ENCODE results near the gene SF3B5. TPM values are rescaled to one million over a fixed set of nuclear protein-coding genes. Genes with fewer than 3 reads are reported as not detected.

Gene SF3B5
- total RNA-seq, 1 donor from 2014 or later, result 112 TPM

DNA sequence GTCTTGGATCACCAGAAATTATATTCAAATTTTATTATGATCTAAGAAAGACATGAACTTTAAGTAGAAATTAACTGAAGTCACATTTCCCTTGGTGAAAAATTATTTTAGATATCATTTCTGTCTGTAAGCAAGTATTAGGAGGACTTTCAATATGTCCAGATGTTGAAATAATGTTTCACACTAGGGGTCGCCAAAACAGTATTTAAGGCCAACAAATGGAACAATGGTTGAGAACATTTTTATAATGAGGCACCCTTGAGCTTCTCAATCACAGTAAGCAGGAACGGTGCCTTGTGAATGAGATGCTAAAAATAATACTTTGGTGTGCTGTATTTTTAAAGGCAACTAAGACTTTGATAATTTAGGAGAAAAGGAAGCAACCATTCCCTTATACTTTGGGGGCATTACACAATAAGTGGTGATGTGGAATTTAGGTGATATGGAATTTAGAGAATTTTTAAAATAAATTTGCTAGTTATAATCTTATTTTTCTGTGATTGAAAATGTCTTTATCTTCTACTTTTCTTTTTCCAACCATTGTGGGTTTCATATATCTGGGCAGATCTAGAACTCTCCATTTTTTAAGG lies 9.6 kb upstream of the SF3B5 start:
- Mint-ChIP-seq H3K27ac (no peak overlapping the region), H3K4me1 (peaks cover 6% of the 10 kb centered on the region), H3K36me3 (no peaks in the 10 kb centered on the region), H3K4me3 (no peak overlapping the region), H3K27me3 (ENCODE audit: low read depth) (peaks cover 7% of the 10 kb centered on the region), H3K9me3 (no peaks in the 10 kb centered on the region)
- peak; percentile 66 for TF ChIP-seq CTCF (IDR thresholded peaks at IDR 0.05; ENCODE audit: unreplicated experiment)
- no peak for DNase-seq (ENCODE audit: low spot score in 2 of 2, unreplicated experiment in 2 of 2)

- Mint-ChIP-seq H3K4me3 (no peak overlapping the region), H3K36me3 (no peaks in the 10 kb centered on the region)
- no peak for TF ChIP-seq CTCF (IDR thresholded peaks at IDR 0.05; ENCODE audit: unreplicated experiment)
Observed at GRCh38 chr6:144104488-144104887, 9.1 kb upstream of the SF3B5 start.

GRCh38 chr6:144103026-144103563 lies 7.7 kb upstream of the SF3B5 start:
- Mint-ChIP-seq H3K27ac (no peak overlapping the region), H3K9me3 (no peaks in the 10 kb centered on the region), H3K4me1 (peaks cover 1% of the 10 kb centered on the region), H3K27me3 (ENCODE audit: low read depth) (peaks cover 17% of the 10 kb centered on the region), H3K36me3 (no peaks in the 10 kb centered on the region), H3K4me3 (no peak overlapping the region)
- no peak for DNase-seq (ENCODE audit: low spot score in 2 of 2, unreplicated experiment in 2 of 2)
- no peak for TF ChIP-seq CTCF (IDR thresholded peaks at IDR 0.05; ENCODE audit: unreplicated experiment)

More at GRCh38 chr6:144104488-144104887, 9.1 kb upstream of the SF3B5 start:
- Mint-ChIP-seq H3K27me3 (ENCODE audit: low read depth) (peaks cover 10% of the 10 kb centered on the region), H3K4me1 (peaks cover 1% of the 10 kb centered on the region), H3K27ac (no peak overlapping the region), H3K9me3 (no peaks in the 10 kb centered on the region)
- DNase-seq (ENCODE audit: low spot score in 2 of 2, unreplicated experiment in 2 of 2), result no peak

DNA sequence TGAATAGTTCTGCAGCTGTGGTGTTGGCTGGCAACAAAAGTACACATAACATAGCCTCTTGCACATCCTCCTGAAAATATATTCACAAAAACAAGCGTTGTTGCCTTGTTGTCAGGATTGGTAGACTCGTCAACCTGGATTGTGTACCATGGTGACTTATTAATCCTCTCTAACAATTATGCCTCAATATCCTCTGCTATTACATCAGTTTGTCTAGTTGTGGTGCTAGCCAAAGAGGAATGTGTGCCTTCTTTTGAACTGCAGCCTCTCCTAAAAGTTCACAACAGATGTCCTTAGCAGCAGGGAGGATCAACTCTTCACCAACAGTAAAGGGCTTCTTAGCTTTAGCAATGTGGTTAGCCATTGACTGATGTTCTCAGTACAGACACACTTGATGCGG lies 3.6 kb upstream of the SF3B5 start:
- H3K27me3 Mint-ChIP-seq (ENCODE audit: low read depth), result peaks cover 17% of the 10 kb centered on the region
- H3K9me3 Mint-ChIP-seq, result no peaks in the 10 kb centered on the region
- peaks cover 12% of the 10 kb centered on the region for H3K4me1 Mint-ChIP-seq
- H3K36me3 Mint-ChIP-seq, result no peaks in the 10 kb centered on the region
- DNase-seq (ENCODE audit: low spot score in 2 of 2, unreplicated experiment in 2 of 2), result no peak
- no peak overlapping the region for H3K4me3 Mint-ChIP-seq
- no peak for TF ChIP-seq CTCF (IDR thresholded peaks at IDR 0.05; ENCODE audit: unreplicated experiment)
- no peak overlapping the region for H3K27ac Mint-ChIP-seq

GRCh38 chr6:144094731-144095133 lies 641 bp downstream of the SF3B5 start:
- no peaks in the 10 kb centered on the region for H3K9me3 Mint-ChIP-seq
- H3K27ac Mint-ChIP-seq, result peak overlapping the region; percentile 99
- H3K4me3 Mint-ChIP-seq, result peak overlapping the region; percentile 99
- no peak for TF ChIP-seq CTCF (IDR thresholded peaks at IDR 0.05; ENCODE audit: unreplicated experiment)
- no peak for DNase-seq (ENCODE audit: low spot score in 2 of 2, unreplicated experiment in 2 of 2)
- H3K27me3 Mint-ChIP-seq (ENCODE audit: low read depth), result peaks cover 8% of the 10 kb centered on the region
- peaks cover 19% of the 10 kb centered on the region for H3K4me1 Mint-ChIP-seq
- H3K36me3 Mint-ChIP-seq, result no peaks in the 10 kb centered on the region
